Measurements from ENCODE around the gene MX2.

DNA sequence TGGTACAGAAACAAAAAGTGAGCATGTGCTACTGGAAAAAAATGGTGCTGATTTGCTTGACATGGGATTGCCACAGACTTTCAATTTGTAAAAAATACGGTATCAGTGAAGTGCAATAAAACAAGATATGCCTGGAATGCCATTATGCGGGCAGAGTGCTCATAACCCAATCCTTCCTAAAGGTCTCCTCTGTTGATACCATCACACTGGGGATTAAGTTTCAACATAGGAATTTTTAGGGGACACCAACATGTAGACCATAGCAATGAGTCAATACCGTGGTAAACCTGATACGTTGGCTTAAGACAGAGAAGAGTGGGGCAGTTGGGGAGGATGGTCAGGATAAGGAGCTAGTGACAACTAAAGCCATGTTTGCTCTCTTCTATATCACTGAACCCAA lies 84.8 kb downstream of the MX2 start:
- TF ChIP-seq SRF (IDR thresholded peaks at IDR 0.05; ENCODE audit: low read depth, low read length) (no peak), POLR2A (IDR thresholded peaks at IDR 0.05; ENCODE audit: control extremely low read depth in 1 of 2, low read depth in 2 of 2, low read length in 2 of 2) (no peak)
